ENCODE data around the gene ARID3A.

DNA sequence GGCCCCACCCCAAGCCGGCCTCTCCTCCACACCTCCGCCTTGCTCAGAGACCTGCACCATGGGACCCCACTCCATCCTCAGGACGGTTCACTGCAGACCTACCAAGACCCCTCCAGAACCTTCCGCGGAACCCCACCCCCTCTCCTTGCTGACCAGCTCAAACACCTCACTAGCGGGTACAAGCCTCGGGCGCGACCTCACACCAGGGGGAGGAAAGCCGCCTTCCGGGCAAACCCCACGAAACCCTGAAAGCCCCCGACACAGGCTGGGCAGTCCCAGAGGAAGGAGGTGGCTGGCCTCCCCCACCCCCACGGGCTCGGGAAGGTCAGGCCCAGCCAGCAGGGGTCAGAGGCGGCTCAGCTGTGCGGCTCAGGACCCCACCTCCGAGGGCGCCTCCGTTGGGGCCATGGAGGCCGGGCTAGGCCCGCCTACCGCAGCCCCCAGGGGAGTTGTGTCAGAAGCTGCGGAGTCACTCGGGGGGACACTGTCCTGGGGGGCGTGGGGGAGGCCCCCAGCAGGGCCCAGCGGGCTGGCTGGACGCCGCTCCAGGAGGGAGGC is 84.2 kb downstream of the ARID3A start:
- no peak for TF ChIP-seq EZH2 (optimal IDR thresholded peaks at IDR 0.05; ENCODE audit: low read depth, low read length)
- TF ChIP-seq, protein P1, sequence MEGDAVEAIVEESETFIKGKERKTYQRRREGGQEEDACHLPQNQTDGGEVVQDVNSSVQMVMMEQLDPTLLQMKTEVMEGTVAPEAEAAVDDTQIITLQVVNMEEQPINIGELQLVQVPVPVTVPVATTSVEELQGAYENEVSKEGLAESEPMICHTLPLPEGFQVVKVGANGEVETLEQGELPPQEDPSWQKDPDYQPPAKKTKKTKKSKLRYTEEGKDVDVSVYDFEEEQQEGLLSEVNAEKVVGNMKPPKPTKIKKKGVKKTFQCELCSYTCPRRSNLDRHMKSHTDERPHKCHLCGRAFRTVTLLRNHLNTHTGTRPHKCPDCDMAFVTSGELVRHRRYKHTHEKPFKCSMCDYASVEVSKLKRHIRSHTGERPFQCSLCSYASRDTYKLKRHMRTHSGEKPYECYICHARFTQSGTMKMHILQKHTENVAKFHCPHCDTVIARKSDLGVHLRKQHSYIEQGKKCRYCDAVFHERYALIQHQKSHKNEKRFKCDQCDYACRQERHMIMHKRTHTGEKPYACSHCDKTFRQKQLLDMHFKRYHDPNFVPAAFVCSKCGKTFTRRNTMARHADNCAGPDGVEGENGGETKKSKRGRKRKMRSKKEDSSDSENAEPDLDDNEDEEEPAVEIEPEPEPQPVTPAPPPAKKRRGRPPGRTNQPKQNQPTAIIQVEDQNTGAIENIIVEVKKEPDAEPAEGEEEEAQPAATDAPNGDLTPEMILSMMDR (IDR thresholded peaks at IDR 0.05; ENCODE audit: low read length) = no peak

Data from MM.1S (cell line).